ENCODE data around the gene VPS25. TPM values are rescaled to one million over a fixed set of nuclear protein-coding genes. Genes with fewer than 3 reads are reported as not detected.

Gene VPS25
- total and polyA plus RNA-seq, 11 donors, result 32.7 to 88.4 (median 37.9) TPM

DNA sequence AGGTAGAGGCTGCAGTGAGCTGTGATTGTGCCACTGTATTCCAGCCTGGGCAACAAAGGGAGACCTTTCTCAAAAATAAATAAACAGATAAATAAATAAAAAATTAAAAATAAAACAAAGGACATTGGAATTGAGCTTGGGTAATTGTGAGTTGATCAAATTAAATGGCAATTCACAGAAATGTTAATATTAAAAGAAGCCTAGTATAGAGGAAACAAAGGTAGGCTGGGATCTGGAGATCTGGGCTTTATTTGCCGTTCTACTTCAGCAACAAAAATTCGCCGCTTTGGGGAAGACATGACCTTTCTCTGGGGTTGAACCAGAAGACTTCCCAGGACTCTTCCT, 332 bp upstream of the VPS25 start:
- WGBS, 4 donors, result 3 to 12% (median 7%) methylated on average over 3 of the region's 3 CpGs
- Histone ChIP-seq H3K27ac (peak overlapping the region in 11 of 12 donors; percentile 48 to 86 (median 80)), H3K4me3 (peak overlapping the region; percentile 47 to 94 (median 84)), H3K9me3 (no peaks in the 10 kb centered on the region), H3K27me3 (no peaks in the 10 kb centered on the region), H3K36me3 (peaks cover 0 to 35% (median 28%) of the 10 kb centered on the region in 9 donors), H3K4me1 (peaks cover 0 to 18% (median 9%) of the 10 kb centered on the region in 12 donors)
- ATAC-seq, result no peak
- no peak for DNase-seq
- intact Hi-C loops (cut with DNase I), result loop anchor here in 2 of 10 donors (5.0 to 10.0 kb wide), 2 partner anchors 49 to 52 kb away; partner anchors contain the start of gene BECN1 (in 2 of the 2)
- TF ChIP-seq POLR2A (IDR thresholded peaks at IDR 0.05), result no peak
- TF ChIP-seq, protein P1, sequence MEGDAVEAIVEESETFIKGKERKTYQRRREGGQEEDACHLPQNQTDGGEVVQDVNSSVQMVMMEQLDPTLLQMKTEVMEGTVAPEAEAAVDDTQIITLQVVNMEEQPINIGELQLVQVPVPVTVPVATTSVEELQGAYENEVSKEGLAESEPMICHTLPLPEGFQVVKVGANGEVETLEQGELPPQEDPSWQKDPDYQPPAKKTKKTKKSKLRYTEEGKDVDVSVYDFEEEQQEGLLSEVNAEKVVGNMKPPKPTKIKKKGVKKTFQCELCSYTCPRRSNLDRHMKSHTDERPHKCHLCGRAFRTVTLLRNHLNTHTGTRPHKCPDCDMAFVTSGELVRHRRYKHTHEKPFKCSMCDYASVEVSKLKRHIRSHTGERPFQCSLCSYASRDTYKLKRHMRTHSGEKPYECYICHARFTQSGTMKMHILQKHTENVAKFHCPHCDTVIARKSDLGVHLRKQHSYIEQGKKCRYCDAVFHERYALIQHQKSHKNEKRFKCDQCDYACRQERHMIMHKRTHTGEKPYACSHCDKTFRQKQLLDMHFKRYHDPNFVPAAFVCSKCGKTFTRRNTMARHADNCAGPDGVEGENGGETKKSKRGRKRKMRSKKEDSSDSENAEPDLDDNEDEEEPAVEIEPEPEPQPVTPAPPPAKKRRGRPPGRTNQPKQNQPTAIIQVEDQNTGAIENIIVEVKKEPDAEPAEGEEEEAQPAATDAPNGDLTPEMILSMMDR (IDR thresholded peaks at IDR 0.05), result no peak

DNA sequence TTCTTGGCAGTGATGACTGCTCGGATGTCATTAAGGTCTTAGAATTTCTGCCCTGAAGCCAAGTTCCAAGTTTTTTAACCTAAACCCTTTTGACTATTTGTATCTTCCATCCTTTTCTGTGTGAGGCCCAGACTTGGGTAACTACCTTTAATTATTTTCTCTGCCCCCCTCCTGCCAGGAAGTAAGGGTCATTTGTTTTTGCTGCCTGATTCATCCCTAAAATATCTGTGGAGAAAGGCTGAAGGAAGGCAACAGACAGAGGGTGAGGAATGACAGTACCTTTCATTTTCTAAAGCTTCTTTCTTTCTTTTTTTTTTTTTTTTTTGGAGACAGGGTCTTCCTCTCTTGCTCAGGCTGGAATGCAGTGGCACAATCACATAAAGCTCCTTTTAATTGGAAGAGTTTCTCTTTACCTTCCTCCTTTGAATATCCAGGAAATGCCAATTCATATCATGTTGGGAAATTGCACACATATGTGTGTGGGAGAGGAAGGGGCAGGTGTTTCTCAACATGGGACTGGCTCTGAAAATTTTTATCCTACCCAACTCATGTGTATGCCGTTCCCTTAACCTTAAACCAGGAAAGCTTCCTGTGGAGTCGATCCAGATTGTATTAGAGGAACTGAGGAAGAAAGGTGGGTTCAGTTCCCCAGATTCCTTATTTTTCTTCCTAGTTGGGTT, 957 bp downstream of the VPS25 start:
- Histone ChIP-seq H3K27me3 (no peaks in the 10 kb centered on the region), H3K9me3 (no peaks in the 10 kb centered on the region), H3K36me3 (peaks cover 0 to 48% (median 41%) of the 10 kb centered on the region in 9 donors), H3K4me3 (peak overlapping the region in 11 of 12 donors; percentile 56 to 94 (median 87)), H3K27ac (peak overlapping the region in 3 of 12 donors; percentile 78 to 86 (median 81)), H3K4me1 (peaks cover 0 to 18% (median 9%) of the 10 kb centered on the region in 12 donors)
- intact Hi-C loops (cut with DNase I), result loop anchor here in 2 of 10 donors (5.0 to 10.0 kb wide), 2 partner anchors 48 to 51 kb away; partner anchors contain the start of gene BECN1 (in 2 of the 2)
- no peak for DNase-seq
- WGBS, 4 donors, result 74 to 77% (median 75%) methylated on average over 3 of the region's 3 CpGs
- TF ChIP-seq POLR2A (IDR thresholded peaks at IDR 0.05), result no peak
- TF ChIP-seq, protein P1 (IDR thresholded peaks at IDR 0.05), result no peak
- ATAC-seq, result no peak

DNA sequence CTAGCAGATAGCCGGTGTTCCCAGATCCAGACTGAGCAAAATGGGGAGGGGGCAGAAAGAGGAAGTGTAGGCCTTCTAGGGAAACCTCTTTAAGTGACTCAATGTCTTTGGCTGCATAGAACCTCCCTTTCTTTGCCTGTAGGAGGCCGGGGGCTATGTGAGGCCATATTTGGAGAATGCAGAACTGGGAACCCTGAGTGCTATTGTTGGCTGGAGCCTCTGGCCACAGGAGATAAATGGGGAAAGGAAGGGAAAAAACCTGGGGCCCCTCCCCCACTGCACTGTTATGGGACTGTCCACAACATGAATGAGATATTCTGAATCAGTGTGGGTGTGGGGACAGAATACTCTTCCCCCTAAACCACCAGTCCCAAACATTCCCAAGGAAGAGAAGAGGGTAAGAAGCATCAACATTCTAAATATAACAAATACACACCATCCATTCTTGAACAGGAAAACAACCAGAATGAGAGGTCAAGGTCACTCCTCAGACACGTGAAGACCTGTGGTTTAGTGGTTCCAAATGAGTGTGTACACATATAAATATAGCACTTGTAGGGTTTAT, 2.4 kb downstream of the VPS25 start:
- 66 to 70% (median 68%) methylated on average over 3 of the region's 3 CpGs for WGBS, 4 donors
- ATAC-seq, result no peak
- Histone ChIP-seq H3K4me3 (no peak overlapping the region), H3K36me3 (peaks cover 0 to 53% (median 45%) of the 10 kb centered on the region in 9 donors), H3K4me1 (peaks cover 0 to 26% (median 14%) of the 10 kb centered on the region in 12 donors), H3K27ac (no peak overlapping the region), H3K27me3 (peaks cover under 1 to 10% (median 2%) of the 10 kb centered on the region in 9 donors), H3K9me3 (no peaks in the 10 kb centered on the region)
- intact Hi-C loops (cut with DNase I), result loop anchor here in 1 of 10 donors (10.0 kb wide), 1 partner anchor 49 kb away; the partner anchor contains the start of gene BECN1
- no peak for DNase-seq
- TF ChIP-seq POLR2A (IDR thresholded peaks at IDR 0.05), result no peak
- TF ChIP-seq, protein P1 (IDR thresholded peaks at IDR 0.05), result no peak

DNA sequence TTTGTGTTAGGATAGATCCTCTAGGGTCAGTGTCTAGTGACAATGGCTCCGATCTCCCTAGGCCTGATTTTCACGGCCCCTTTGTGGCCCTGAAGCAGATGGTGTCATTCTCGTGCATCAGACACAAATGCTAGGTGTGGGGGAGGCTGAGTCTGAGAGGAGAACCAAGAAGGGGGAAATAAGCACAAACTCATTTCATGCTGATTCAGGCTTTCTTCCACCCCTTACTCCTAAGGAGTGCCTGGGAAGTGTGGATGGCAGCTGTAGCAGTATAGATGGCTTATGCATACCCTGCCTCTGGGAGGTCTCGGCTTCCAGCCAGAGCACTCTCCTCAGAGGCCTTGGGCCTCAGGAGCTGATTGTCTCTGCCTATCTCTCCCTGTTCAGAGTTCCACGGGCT, 5.3 kb downstream of the VPS25 start:
- DNase-seq (no peak), ATAC-seq (no peak)
- Histone ChIP-seq H3K9me3 (no peaks in the 10 kb centered on the region), H3K27ac (no peak overlapping the region), H3K27me3 (peaks cover 15 to 40% (median 31%) of the 10 kb centered on the region in 9 donors), H3K36me3 (peaks cover 0 to 53% (median 45%) of the 10 kb centered on the region in 9 donors), H3K4me1 (peaks cover 0 to 27% (median 15%) of the 10 kb centered on the region in 12 donors), H3K4me3 (no peak overlapping the region)
- TF ChIP-seq POLR2A (IDR thresholded peaks at IDR 0.05), result no peak
- TF ChIP-seq, protein P1 (IDR thresholded peaks at IDR 0.05), result no peak
- intact Hi-C loops (cut with DNase I), result loop anchor here in 1 of 10 donors (10.0 kb wide), 1 partner anchor 46 kb away; the partner anchor contains the start of gene BECN1
- 92 to 96% (median 93%) methylated on average over 5 of the region's 5 CpGs for WGBS, 4 donors

Measured in heart left ventricle (tissue), 16 donors.